Choroid plexus epithelial cell (primary cell): ENCODE results near the gene ARVCF.

Source experiments
- DNase-seq: peaks from one replicate; pipeline ENCODE4 v3.0.0-alpha.2; 2010; ENCODE audit warnings: low read depth
- H3K4me3 ChIP-seq: 2 replicates; pipeline ENCODE4 v1.5.1; 2011; ENCODE audit warnings: low read depth, mild to moderate bottlenecking, control low read depth, low read length, moderate library complexity
- CTCF ChIP-seq: conservative IDR thresholded peaks from 2 replicates; pipeline ENCODE4 v1.5.1; 2011; ENCODE audit warnings: low read depth, mild to moderate bottlenecking, control low read depth, inconsistent platforms, low read length, moderate library complexity

Gene ARVCF

GRCh38 chr22:20000246-20001081 is 16.2 kb downstream of the ARVCF start:
- no peak for DNase-seq
- no peak overlapping the region for H3K4me3 ChIP-seq
- no peak for TF ChIP-seq CTCF

- no peak overlapping the region for H3K4me3 ChIP-seq
- no peak for TF ChIP-seq CTCF
- no peak for DNase-seq
Observed at GRCh38 chr22:19998991-19999820, 17.4 kb downstream of the ARVCF start.

- H3K4me3 ChIP-seq, result no peak overlapping the region
- no peak for TF ChIP-seq CTCF
- DNase-seq, result peak; percentile 26
Observed at GRCh38 chr22:19998232-19998951, 18.2 kb downstream of the ARVCF start.

- TF ChIP-seq CTCF, result no peak
- no peak overlapping the region for H3K4me3 ChIP-seq
- no peak for DNase-seq
Observed at GRCh38 chr22:19997561-19998231, 18.9 kb downstream of the ARVCF start.

- no peak overlapping the region for H3K4me3 ChIP-seq
- no peak for TF ChIP-seq CTCF
- no peak for DNase-seq
Observed at GRCh38 chr22:19996694-19997384, 19.8 kb downstream of the ARVCF start.
